NK-92 (cell line): ENCODE data around the gene ZMIZ1.

Experiments
- DNase-seq: peaks from one replicate; lab custom pipeline; 2025; ENCODE audit not compliant: unreplicated experiment; lab: John Stamatoyannopoulos, UW

The ZMIZ1 gene

GRCh38 chr10:79135790-79136189 lies 67.0 kb downstream of the ZMIZ1 start:
- DNase-seq = no peak

GRCh38 chr10:79136236-79137005 lies 67.7 kb downstream of the ZMIZ1 start:
- no peak for DNase-seq

- no peak for DNase-seq
These were observed 68.6 kb downstream of the ZMIZ1 start for GRCh38 chr10:79137300-79137756.

- no peak for DNase-seq
These were observed 69.1 kb downstream of the ZMIZ1 start for GRCh38 chr10:79137826-79138225.

- no peak for DNase-seq
These were observed 69.8 kb downstream of the ZMIZ1 start for GRCh38 chr10:79138449-79139123.

- DNase-seq = no peak
These were observed 70.5 kb downstream of the ZMIZ1 start for GRCh38 chr10:79139124-79139835.

GRCh38 chr10:79140085-79140793 lies 71.5 kb downstream of the ZMIZ1 start:
- DNase-seq = no peak

GRCh38 chr10:79140855-79141254 lies 72.1 kb downstream of the ZMIZ1 start:
- no peak for DNase-seq

GRCh38 chr10:79142064-79142491 lies 73.3 kb downstream of the ZMIZ1 start:
- no peak for DNase-seq

- no peak for DNase-seq
These were observed 74.0 kb downstream of the ZMIZ1 start for GRCh38 chr10:79142522-79143309.

GRCh38 chr10:79143879-79144278 lies 75.1 kb downstream of the ZMIZ1 start:
- no peak for DNase-seq

GRCh38 chr10:79144351-79145173 lies 75.8 kb downstream of the ZMIZ1 start:
- no peak for DNase-seq

- DNase-seq = no peak
These were observed 76.4 kb downstream of the ZMIZ1 start for GRCh38 chr10:79145174-79145483.

GRCh38 chr10:79145517-79146470 lies 77.0 kb downstream of the ZMIZ1 start:
- no peak for DNase-seq

- DNase-seq = no peak
These were observed 77.9 kb downstream of the ZMIZ1 start for GRCh38 chr10:79146611-79147130.

- no peak for DNase-seq
These were observed 78.5 kb downstream of the ZMIZ1 start for GRCh38 chr10:79147306-79147705.

- no peak for DNase-seq
These were observed 79.2 kb downstream of the ZMIZ1 start for GRCh38 chr10:79147796-79148451.
